Upper lobe of left lung (tissue), 6 donors: ENCODE results near the gene PIGV. TPM values are rescaled to one million over a fixed set of nuclear protein-coding genes. Genes with fewer than 3 reads are reported as not detected.
A peak's percentile ranks its signal among the peaks of the same experiment; 100 is the strongest.
"Not testable (repeated sequence)": the region's sequence is repeated elsewhere in the genome, so short reads cannot be mapped to it uniquely, and the experiment has no call there.

Source experiments
- ATAC-seq, 2 donors: fragments of 200-7000 bp; cut with Tn5 transposase; one replicate each; pipeline ENCODE4 v1.9.1; 2022; ENCODE audit warnings: mild to moderate bottlenecking in 2 of 2, moderate library complexity in 2 of 2; ENCODE audit not compliant: low FRiP score in 2 of 2
- DNase-seq, 2 donors: peaks; one replicate each; pipeline ENCODE4 v3.0.0-alpha.2; 2019 to 2020
- H3K27ac ChIP-seq, 4 donors: fragments of 200-600 bp; sonication (generic); one replicate each; pipeline ENCODE4 v1.5.1; 2016 to 2019
- H3K27me3 ChIP-seq, 4 donors: fragments of 200-600 bp; sonication (generic); one replicate each; pipeline ENCODE4 v1.5.1; 2017 to 2019
- H3K36me3 ChIP-seq, 4 donors: fragments of 200-600 bp; sonication (generic); one replicate each; pipeline ENCODE4 v1.5.1; 2016 to 2019
- H3K4me1 ChIP-seq, 4 donors: fragments of 200-600 bp; sonication (generic); one replicate each; pipeline ENCODE4 v1.5.1; 2018 to 2019
- H3K4me3 ChIP-seq, 4 donors: fragments of 200-600 bp; sonication (generic); one replicate each; pipeline ENCODE4 v1.5.1; 2017 to 2019; ENCODE audit warnings: mild to moderate bottlenecking in 2 of 4, moderate library complexity in 1 of 4
- H3K9me3 ChIP-seq, 4 donors: fragments of 200-600 bp; sonication (generic); one replicate each; pipeline ENCODE4 v1.5.1; 2018 to 2019
- CTCF ChIP-seq, 6 experiments: fragments of 450-650 bp in 4 of 6; fragments of 200-600 bp in 2 of 6; sonication (generic) in 2 of 6; IDR thresholded peaks; one replicate each; pipeline ENCODE4 v1.5.1; 2016 to 2019; ENCODE audit warnings: antibody characterized with exemption in 6 of 6
- EP300 ChIP-seq, 4 donors: sonication (generic); formaldehyde crosslinking; IDR thresholded peaks; one replicate each; pipeline ENCODE4 v1.5.1; 2017; ENCODE audit warnings: antibody characterized with exemption in 4 of 4, control low read depth in 2 of 4
- POLR2A ChIP-seq, 4 donors: fragments of 450-650 bp; IDR thresholded peaks; one replicate each; pipeline ENCODE4 v1.5.1; 2016 to 2017; ENCODE audit warnings: antibody characterized with exemption in 4 of 4, mild to moderate bottlenecking in 2 of 4
- POLR2AphosphoS5 ChIP-seq, 2 donors: sonication (generic); formaldehyde crosslinking; IDR thresholded peaks; one replicate each; pipeline ENCODE4 v1.5.1; 2017; ENCODE audit warnings: antibody characterized with exemption in 2 of 2
- WGBS, 2 donors: methylation state at CpG; one replicate each; pipeline ENCODE4 v1.1.5; 2017 to 2018; 5-methylcytosine and 5-hydroxymethylcytosine counted together
- small RNA-seq, 4 donors: library from RNA; depleted of rRNA; stranded (forward); fragments of <200 nt; gene quantifications; one replicate each; pipeline ENCODE3, GENCODE V24; 2016
- total RNA-seq, 6 donors: library from RNA; depleted of rRNA in 4 of 6; stranded (reverse); fragments of >200 nt in 4 of 6; gene quantifications; one replicate each; pipeline versions ENCODE4 v1.1.0 to v1.2.1, GENCODE V29; 2016 to 2021
- donor health status: DM: no; HTN: no; CAD: no; lungs with moderate emphysema.
- donor health status: DM: no; HTN: yes; CAD: no; lungs with severe emphysema.

Gene PIGV
- total RNA-seq, 6 donors from 2014 or later, result 11.9 to 25.1 (median 17.5) TPM

DNA sequence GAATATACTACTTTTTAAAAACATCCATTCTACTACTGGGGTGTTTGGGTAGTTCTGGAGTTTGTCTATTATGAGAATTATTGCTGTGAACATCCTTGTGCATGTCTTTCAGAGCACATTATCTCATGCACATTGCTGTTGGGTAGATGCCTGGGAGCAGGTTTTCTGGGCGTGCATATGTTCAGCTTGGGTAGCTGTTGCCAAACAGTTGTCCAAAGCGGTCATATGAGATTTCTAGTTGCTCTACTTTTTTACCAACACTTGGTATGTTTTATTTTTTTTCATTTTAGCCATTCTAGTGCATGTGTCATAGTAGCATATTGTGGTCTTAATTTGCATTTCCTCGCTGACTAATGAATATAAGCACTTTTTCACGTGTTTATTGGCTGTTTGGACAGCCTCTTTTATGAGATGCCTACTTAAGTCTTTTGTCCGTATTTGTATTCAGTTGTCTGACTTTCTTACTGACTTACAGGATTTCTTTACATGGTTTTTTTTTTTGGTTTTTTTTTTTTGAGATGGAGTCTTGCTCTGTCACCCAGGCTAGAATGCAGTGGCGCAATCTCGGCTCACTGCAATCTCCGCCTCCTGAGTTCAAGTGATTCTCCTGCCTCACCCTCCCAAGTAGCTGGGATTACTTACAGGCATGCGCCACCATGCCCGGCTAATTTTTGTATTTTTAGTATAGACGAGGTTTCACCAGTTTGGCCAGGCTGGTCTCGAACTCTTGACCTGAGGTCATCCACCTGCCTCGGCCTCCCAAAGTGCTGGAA is 56.9 kb downstream of the PIGV start:
- peaks cover 0 to 9% (median 0%) of the 10 kb centered on the region in 4 donors for H3K4me1 ChIP-seq
- H3K4me3 ChIP-seq, result no peak overlapping the region
- H3K27ac ChIP-seq, result no peak overlapping the region
- H3K9me3 ChIP-seq, result no peaks in the 10 kb centered on the region
- DNase-seq, result peak in 1 of 2 donors; percentile 64
- peaks cover 2 to 75% (median 41%) of the 10 kb centered on the region in 4 donors for H3K36me3 ChIP-seq
- no peak for ATAC-seq
- H3K27me3 ChIP-seq, result no peaks in the 10 kb centered on the region
- no peak for TF ChIP-seq EP300 (IDR thresholded peaks at IDR 0.05)
- no peak for TF ChIP-seq POLR2A (IDR thresholded peaks at IDR 0.05)
- TF ChIP-seq CTCF (IDR thresholded peaks at IDR 0.05), result no peak
- no peak for TF ChIP-seq POLR2AphosphoS5 (IDR thresholded peaks at IDR 0.05)
- 72 to 75% methylated on average over 13 of the region's 13 CpGs for WGBS, 2 donors

DNA sequence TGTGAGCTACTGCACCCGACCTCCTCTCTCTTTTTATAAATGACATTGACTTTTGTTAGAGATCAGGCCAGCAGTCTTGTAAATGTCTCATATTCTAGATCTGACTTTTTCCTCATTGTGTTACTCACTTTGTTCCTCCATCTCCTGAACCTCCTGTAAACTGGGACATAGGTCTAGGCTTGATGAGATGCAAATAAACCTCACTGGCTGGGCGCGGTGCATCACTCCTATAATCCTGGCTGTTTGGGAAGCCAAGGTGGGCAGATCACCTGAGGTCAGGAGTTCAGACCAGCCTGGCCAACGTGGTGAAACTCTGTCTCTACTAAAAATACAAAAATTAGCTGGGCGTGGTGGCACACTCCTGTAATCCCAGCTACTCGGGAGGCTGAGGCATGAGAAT is 60.1 kb downstream of the PIGV start:
- 94 to 99% methylated on average over 6 of the region's 6 CpGs for WGBS, 2 donors
- peak overlapping the region in 1 of 4 donors; percentile 10 for H3K27ac ChIP-seq
- H3K36me3 ChIP-seq, result peaks cover 14 to 80% (median 55%) of the 10 kb centered on the region in 4 donors
- not testable (repeated sequence) for H3K4me1 ChIP-seq, DNase-seq, H3K4me3 ChIP-seq, H3K9me3 ChIP-seq, ATAC-seq, H3K27me3 ChIP-seq

Small RNA genes lying within 50 kb of the gene (small RNA-seq; reads per million reads assigned to genes)
- gene RN7SL165P, result 0 reads per million in 4 donors

Other genes starting within 250 kb of the PIGV start
- gene ARID1A, start 91.9 kb upstream of the PIGV start, total RNA-seq, result 100 to 1,000 TPM in 1 of 6 donors, 10 to 100 TPM in 5; 61.3 to 102 (median 70.5) TPM
- gene ZDHHC18, start 38.7 kb downstream of the PIGV start, total RNA-seq, result 10 to 100 TPM; 18.9 to 35.9 (median 24.9) TPM
- gene SFN, start 75.2 kb downstream of the PIGV start, total RNA-seq, result 100 to 1,000 TPM in 2 of 6 donors, 10 to 100 TPM in 4; 21.0 to 129 (median 70.1) TPM
- gene GPN2, start 102.3 kb downstream of the PIGV start, total RNA-seq, result 10 to 100 TPM; 10.1 to 29.6 (median 18.5) TPM
- gene GPATCH3, start 112.5 kb downstream of the PIGV start, total RNA-seq, result 10 to 100 TPM in 4 of 6 donors, 1 to 10 TPM in 2; 9.4 to 20.8 (median 14.9) TPM
- 1 to 10 TPM in 4 of 6 donors, under 1 TPM in 1, not detected in 1; 0.89 to 8.8 (median 2.4) TPM for gene NR0B2, start 126.0 kb downstream of the PIGV start, total RNA-seq
- 10 to 100 TPM; 41.9 to 81.2 (median 60.2) TPM for gene NUDC, start 133.8 kb downstream of the PIGV start, total RNA-seq
- gene KDF1, start 172.5 kb downstream of the PIGV start, total RNA-seq, result 10 to 100 TPM in 4 of 6 donors, 1 to 10 TPM in 2; 7.7 to 23.3 (median 11.8) TPM
- gene TRNP1, start 205.7 kb downstream of the PIGV start, total RNA-seq, result 10 to 100 TPM in 5 of 6 donors, 1 to 10 TPM in 1; 9.1 to 38.0 (median 26.0) TPM
- 100 to 1,000 TPM in 1 of 6 donors, 10 to 100 TPM in 5; 10.5 to 124 (median 43.1) TPM for gene TENT5B, start 224.9 kb downstream of the PIGV start, total RNA-seq